BJ (cell line): Measurements from ENCODE around the gene CDC20. TPM values are rescaled to one million over a fixed set of nuclear protein-coding genes. Genes with fewer than 3 reads are reported as not detected.

Experiments
- CTCF ChIA-PET: fragments of 350-600 bp; formaldehyde crosslinking; extraction: SDS; loops from one replicate; lab custom pipeline; 2021; ENCODE audit warnings: antibody characterized with exemption, inconsistent platforms; lab: Yijun Ruan, JAX
- POLR2A ChIA-PET: fragments of 300-600 bp; sonication (Branson Sonifier 250); formaldehyde crosslinking; extraction: SDS; loops from one replicate; lab custom pipeline; 2021; ENCODE audit warnings: antibody characterized with exemption; lab: Charles Lee
- DNase-seq: peaks from one replicate; pipeline ENCODE4 v3.0.0-alpha.2; 2011; ENCODE audit warnings: low read depth
- H3K27me3 ChIP-seq: 2 replicates; pipeline ENCODE4 v1.6.0; 2011; ENCODE audit warnings: low read length; ENCODE audit not compliant: control insufficient read depth, insufficient read depth
- H3K36me3 ChIP-seq: 2 replicates; pipeline ENCODE4 v1.5.1; 2011; ENCODE audit warnings: low read length; ENCODE audit not compliant: control insufficient read depth, insufficient read depth
- H3K4me3 ChIP-seq: 2 replicates; pipeline ENCODE4 v1.5.1; 2011; ENCODE audit warnings: low read depth, mild to moderate bottlenecking, control low read depth, low read length
- CTCF ChIP-seq: IDR thresholded peaks from 2 replicates; pipeline ENCODE4 v1.5.1; 2011; ENCODE audit warnings: low read depth, mild to moderate bottlenecking, control low read depth, inconsistent platforms, low read length, moderate library complexity; ENCODE audit not compliant: insufficient read depth
- polyA plus RNA-seq: library from polyadenylated mRNA; depleted of rRNA; stranded (reverse); fragments of >200 nt; gene quantifications from 2 replicates; pipeline ENCODE4 v1.2.3, GENCODE V29; 2011

CDC20 gene
- polyA plus RNA-seq, 1 experiment = 107 TPM

- H3K36me3 ChIP-seq = no peaks in the 10 kb centered on the region
- H3K4me3 ChIP-seq = no peak overlapping the region
- no peak for DNase-seq
- peaks cover 10% of the 10 kb centered on the region; the same call in 1 of the 2 replicates for H3K27me3 ChIP-seq
- ChIA-PET POLR2A (no interaction called here), CTCF (interaction anchor here (1.1 kb wide), 1 partner anchor 9 kb away, joined by 3 read pairs; no protein-coding TSS in a partner anchor)
- TF ChIP-seq CTCF = no peak
Measured at GRCh38 chr1:43339584-43340232, 19.1 kb upstream of the CDC20 start.

- POLR2A ChIA-PET = no interaction called here
- Histone ChIP-seq H3K27me3 (peaks cover 10% of the 10 kb centered on the region; the same call in 1 of the 2 replicates), H3K4me3 (no peak overlapping the region), H3K36me3 (no peaks in the 10 kb centered on the region)
- CTCF ChIA-PET = no interaction called here
- TF ChIP-seq CTCF = no peak
- no peak for DNase-seq
Measured at GRCh38 chr1:43340559-43340958, 18.2 kb upstream of the CDC20 start.

GRCh38 chr1:43344267-43344850, 14.4 kb upstream of the CDC20 start:
- no peak overlapping the region for H3K4me3 ChIP-seq
- no peaks in the 10 kb centered on the region for H3K36me3 ChIP-seq
- TF ChIP-seq CTCF = no peak
- peaks cover 13% of the 10 kb centered on the region for H3K27me3 ChIP-seq
- DNase-seq = no peak
- POLR2A ChIA-PET = no interaction called here
- CTCF ChIA-PET = interaction anchor here (0.6 to 1.3 kb wide), 3 partner anchors 14 to 323 kb away, joined by 3 to 6 read pairs (median 3); no protein-coding TSS in a partner anchor

- POLR2A ChIA-PET = no interaction called here
- H3K4me3 ChIP-seq = no peak overlapping the region
- TF ChIP-seq CTCF = no peak
- peaks cover 9% of the 10 kb centered on the region for H3K27me3 ChIP-seq
- CTCF ChIA-PET = interaction anchor here (1.0 kb wide), 1 partner anchor 31 kb away, joined by 3 read pairs; no protein-coding TSS in a partner anchor
- no peak for DNase-seq
- no peaks in the 10 kb centered on the region for H3K36me3 ChIP-seq
Measured at GRCh38 chr1:43345120-43345519, 13.7 kb upstream of the CDC20 start.

- POLR2A ChIA-PET = no interaction called here
- CTCF ChIA-PET = no interaction called here
- Histone ChIP-seq H3K27me3 (peaks cover 7% of the 10 kb centered on the region), H3K36me3 (no peaks in the 10 kb centered on the region), H3K4me3 (no peak overlapping the region)
- DNase-seq = no peak
- no peak for TF ChIP-seq CTCF
Measured at GRCh38 chr1:43346636-43347035, 12.1 kb upstream of the CDC20 start.
